Activated T-helper 1 cell treated with anti-CD3 and anti-CD28 coated beads, Interleukin-2, amount 50 U/mL, for 16 hours (primary cell): ENCODE measurements around the gene RPS6KB1.
A peak's percentile ranks its signal among the peaks of the same experiment; 100 is the strongest.
"Not testable (repeated sequence)": the region's sequence is repeated elsewhere in the genome, so short reads cannot be mapped to it uniquely, and the experiment has no call there.

Experiments used
- DNase-seq, 2 donors: peaks; one replicate each; pipeline ENCODE4 v3.0.0-alpha.2; 2020; ENCODE audit warnings: low read depth in 1 of 2, low spot score in 1 of 2

RPS6KB1 gene

GRCh38 chr17:59892924-59893675, at the start of gene RPS6KB1, which contains the start of gene TUBD1:
Gene RPS6KB1, plus strand, starts transcription at chr17:59893121. Its CDS starts 64 bp downstream, at chr17:59893185.
Gene TUBD1, minus strand, starts transcription at chr17:59892943. Its CDS starts 1,941 bp downstream, at chr17:59891002.
- peak; percentile 94 to 95 for DNase-seq

- DNase-seq: no peak
Measured at GRCh38 chr17:59844884-59845594, 47.9 kb upstream of the RPS6KB1 start.

GRCh38 chr17:59845595-59846393, 47.1 kb upstream of the RPS6KB1 start:
- no peak for DNase-seq

GRCh38 chr17:59846394-59847165, 46.3 kb upstream of the RPS6KB1 start:
- DNase-seq: no peak

- DNase-seq: no peak
Measured at GRCh38 chr17:59848385-59848668, 44.6 kb upstream of the RPS6KB1 start.

- no peak for DNase-seq
Measured at GRCh38 chr17:59848778-59849177, 44.1 kb upstream of the RPS6KB1 start.

GRCh38 chr17:59850311-59850710, 42.6 kb upstream of the RPS6KB1 start:
- DNase-seq: not testable (repeated sequence)

GRCh38 chr17:59851439-59852375, 41.2 kb upstream of the RPS6KB1 start:
- no peak for DNase-seq

- DNase-seq: not testable (repeated sequence)
Measured at GRCh38 chr17:59852847-59853167, 40.1 kb upstream of the RPS6KB1 start.

- DNase-seq: peak in 1 of 2 donors; percentile 39
Measured at GRCh38 chr17:59853168-59853918, 39.6 kb upstream of the RPS6KB1 start.

- not testable (repeated sequence) for DNase-seq
Measured at GRCh38 chr17:59853919-59854729, 38.8 kb upstream of the RPS6KB1 start.

- DNase-seq: no peak
Measured at GRCh38 chr17:59856859-59857794, 35.8 kb upstream of the RPS6KB1 start.

GRCh38 chr17:59858167-59858816, 34.6 kb upstream of the RPS6KB1 start:
- no peak for DNase-seq

- no peak for DNase-seq
Measured at GRCh38 chr17:59858932-59859331, 34.0 kb upstream of the RPS6KB1 start.

- no peak for DNase-seq
Measured at GRCh38 chr17:59859444-59860025, 33.4 kb upstream of the RPS6KB1 start.

GRCh38 chr17:59863616-59864015, 29.3 kb upstream of the RPS6KB1 start:
- no peak for DNase-seq

- no peak for DNase-seq
Measured at GRCh38 chr17:59869941-59870218, 23.0 kb upstream of the RPS6KB1 start.
